Mucosa of descending colon (tissue), 3 donors: Measurements from ENCODE around the gene FRAS1. TPM values are rescaled to one million over a fixed set of nuclear protein-coding genes. Genes with fewer than 3 reads are reported as not detected.

Experiments used
- ATAC-seq: fragments of 200-7000 bp; cut with Tn5 transposase; one replicate; pipeline ENCODE4 v1.9.1; 2020; ENCODE audit warnings: mild to moderate bottlenecking, moderate library complexity
- DNase-seq, 3 donors: peaks; one replicate each; pipeline ENCODE4 v3.0.0-alpha.2; 2020
- H3K36me3 ChIP-seq: fragments of 200-600 bp; one replicate; pipeline ENCODE4 v1.8.0; 2021; ENCODE audit warnings: low read depth, mild to moderate bottlenecking
- H3K4me1 ChIP-seq: fragments of 200-600 bp; one replicate; pipeline ENCODE4 v1.8.0; 2021; ENCODE audit warnings: low read depth, mild to moderate bottlenecking
- H3K4me3 ChIP-seq: fragments of 200-600 bp; one replicate; pipeline ENCODE4 v1.8.0; 2021; ENCODE audit warnings: mild to moderate bottlenecking
- H3K9me3 ChIP-seq: fragments of 200-600 bp; one replicate; pipeline ENCODE4 v1.8.0; 2021; ENCODE audit warnings: mild to moderate bottlenecking
- CTCF ChIP-seq: fragments of 200-600 bp; IDR thresholded peaks from one replicate; pipeline ENCODE4 v1.8.0; 2022; ENCODE audit warnings: antibody characterized with exemption, mild to moderate bottlenecking
- intact Hi-C, 2 donors: fragments of 100-400 bp; cut with DNase I in 1 of 2; cut with micrococcal nuclease in 1 of 2; formaldehyde crosslinking; loops; one replicate each; pipeline versions ENCODE4 v1.11.0 to v1.11.1; 2022; cut with DNase I, micrococcal nuclease
- total RNA-seq, 3 donors: library from RNA; stranded (reverse); fragmentation: NEBNext Ultra II Directional in 2 of 3; extraction: Animal tissue kit (Norgen Biotek cat#: 25700) in 2 of 3; gene quantifications; one replicate each; pipeline versions ENCODE4 v1.2.1 to v1.2.4, GENCODE V29; 2021 to 2023
- donor health status: DM: no; HTN: no; CAD: no; lungs with moderate emphysema.
- donor health status: DM: no; HTN: no; CAD: no.
- donor health status: DM: no; HTN: yes; CAD: no.

FRAS1 gene
- total RNA-seq, 3 donors from 2014 or later: 1.2 to 9.3 (median 2.2) TPM

GRCh38 chr4:78342125-78342524 lies 285.0 kb downstream of the FRAS1 start:
- H3K36me3 ChIP-seq: no peaks in the 10 kb centered on the region
- intact Hi-C loops: no loop called here
- H3K4me3 ChIP-seq: no peak overlapping the region
- DNase-seq (no peak), ATAC-seq (no peak)
- H3K4me1 ChIP-seq: no peaks in the 10 kb centered on the region
- no peaks in the 10 kb centered on the region for H3K9me3 ChIP-seq
- no peak for TF ChIP-seq CTCF

GRCh38 chr4:78343682-78344081 lies 286.6 kb downstream of the FRAS1 start:
- DNase-seq: no peak
- Histone ChIP-seq H3K9me3 (no peaks in the 10 kb centered on the region), H3K36me3 (no peaks in the 10 kb centered on the region), H3K4me1 (no peaks in the 10 kb centered on the region), H3K4me3 (no peak overlapping the region)
- ATAC-seq: no peak
- TF ChIP-seq CTCF: no peak
- intact Hi-C loops: no loop called here

- Histone ChIP-seq H3K9me3 (no peaks in the 10 kb centered on the region), H3K36me3 (no peaks in the 10 kb centered on the region), H3K4me1 (no peaks in the 10 kb centered on the region), H3K4me3 (no peak overlapping the region)
- TF ChIP-seq CTCF: no peak
- DNase-seq (no peak), ATAC-seq (no peak)
- intact Hi-C loops: no loop called here
Observed at GRCh38 chr4:78345237-78345636, 288.1 kb downstream of the FRAS1 start.

GRCh38 chr4:78346222-78346621 lies 289.1 kb downstream of the FRAS1 start:
- H3K36me3 ChIP-seq: no peaks in the 10 kb centered on the region
- no peak for TF ChIP-seq CTCF
- intact Hi-C loops: no loop called here
- DNase-seq: no peak
- no peaks in the 10 kb centered on the region for H3K4me1 ChIP-seq
- no peak overlapping the region for H3K4me3 ChIP-seq
- H3K9me3 ChIP-seq: no peaks in the 10 kb centered on the region
- no peak for ATAC-seq

- TF ChIP-seq CTCF: no peak
- Histone ChIP-seq H3K9me3 (no peaks in the 10 kb centered on the region), H3K36me3 (no peaks in the 10 kb centered on the region), H3K4me3 (no peak overlapping the region), H3K4me1 (no peaks in the 10 kb centered on the region)
- DNase-seq (no peak), ATAC-seq (no peak)
- intact Hi-C loops: no loop called here
Observed at GRCh38 chr4:78347527-78347926, 290.4 kb downstream of the FRAS1 start.

GRCh38 chr4:78353921-78354320 lies 296.8 kb downstream of the FRAS1 start:
- TF ChIP-seq CTCF: no peak
- Histone ChIP-seq H3K36me3 (no peaks in the 10 kb centered on the region), H3K4me3 (no peak overlapping the region), H3K9me3 (no peaks in the 10 kb centered on the region), H3K4me1 (no peaks in the 10 kb centered on the region)
- intact Hi-C loops: no loop called here
- no peak for DNase-seq
- no peak for ATAC-seq
